HG02981 (cell line): ENCODE data around the gene GLRX.

Experiments used
- ATAC-seq: cut with Tn5 transposase; IDR thresholded peaks from one replicate; pipeline ENCODE4 v1.9.1; 2021; ENCODE audit warnings: mild to moderate bottlenecking, moderate library complexity; ENCODE audit not compliant: unreplicated experiment

Gene GLRX

GRCh38 chr5:95810305-95811125 is 12.0 kb downstream of the GLRX start:
- no peak for ATAC-seq

DNA sequence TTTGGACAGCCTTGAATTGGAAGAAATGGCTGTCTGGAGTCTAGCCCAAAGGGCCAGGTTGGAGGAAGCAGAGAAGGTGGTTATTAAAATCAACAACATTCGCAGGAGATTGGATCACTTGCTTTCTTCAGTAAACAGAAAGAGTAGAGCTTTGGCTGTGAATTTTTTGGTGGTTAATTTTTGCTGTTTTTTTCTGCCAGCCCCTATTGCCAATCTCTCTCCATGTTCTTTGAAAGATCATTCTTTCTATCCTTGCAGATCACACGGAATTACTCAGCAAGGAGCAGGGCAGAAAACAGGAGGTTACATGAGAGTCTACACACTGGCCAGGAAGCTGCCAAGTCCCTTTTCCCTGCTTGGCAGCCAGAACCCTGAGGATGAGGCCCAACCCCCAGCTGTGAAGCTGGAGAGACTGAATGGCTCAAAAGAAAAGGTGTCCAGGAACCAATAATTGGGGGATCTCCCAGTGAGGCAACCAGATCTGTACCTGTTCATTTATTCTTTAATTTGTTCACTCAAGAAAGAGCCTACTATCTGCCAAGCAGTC is 13.0 kb downstream of the GLRX start:
- ATAC-seq: no peak

GRCh38 chr5:95808686-95809413 is 13.7 kb downstream of the GLRX start:
- peak; percentile 100 for ATAC-seq

- no peak for ATAC-seq
Measured at GRCh38 chr5:95808013-95808685, 14.4 kb downstream of the GLRX start.

DNA sequence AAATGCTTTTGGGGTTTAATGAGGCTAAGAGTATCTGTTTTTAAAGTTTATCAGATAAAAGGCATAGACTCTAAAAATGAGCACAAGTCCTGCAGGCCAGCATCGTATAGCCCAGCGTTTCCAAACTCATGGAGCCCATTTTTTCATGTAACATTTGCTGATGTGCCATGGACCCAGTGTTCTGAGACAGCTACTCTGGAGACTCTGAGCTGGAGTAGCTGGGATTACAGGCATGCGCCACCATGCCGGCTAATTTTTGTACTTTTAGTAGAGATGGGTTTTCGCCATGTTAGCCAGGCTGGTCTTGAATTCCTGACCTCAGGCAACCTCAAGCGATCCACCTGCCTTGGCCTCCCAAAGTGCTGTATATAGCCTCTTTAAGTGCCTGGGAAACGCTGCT is 15.8 kb downstream of the GLRX start:
- no peak for ATAC-seq

GRCh38 chr5:95804736-95805539 is 17.6 kb downstream of the GLRX start:
- ATAC-seq: no peak

DNA sequence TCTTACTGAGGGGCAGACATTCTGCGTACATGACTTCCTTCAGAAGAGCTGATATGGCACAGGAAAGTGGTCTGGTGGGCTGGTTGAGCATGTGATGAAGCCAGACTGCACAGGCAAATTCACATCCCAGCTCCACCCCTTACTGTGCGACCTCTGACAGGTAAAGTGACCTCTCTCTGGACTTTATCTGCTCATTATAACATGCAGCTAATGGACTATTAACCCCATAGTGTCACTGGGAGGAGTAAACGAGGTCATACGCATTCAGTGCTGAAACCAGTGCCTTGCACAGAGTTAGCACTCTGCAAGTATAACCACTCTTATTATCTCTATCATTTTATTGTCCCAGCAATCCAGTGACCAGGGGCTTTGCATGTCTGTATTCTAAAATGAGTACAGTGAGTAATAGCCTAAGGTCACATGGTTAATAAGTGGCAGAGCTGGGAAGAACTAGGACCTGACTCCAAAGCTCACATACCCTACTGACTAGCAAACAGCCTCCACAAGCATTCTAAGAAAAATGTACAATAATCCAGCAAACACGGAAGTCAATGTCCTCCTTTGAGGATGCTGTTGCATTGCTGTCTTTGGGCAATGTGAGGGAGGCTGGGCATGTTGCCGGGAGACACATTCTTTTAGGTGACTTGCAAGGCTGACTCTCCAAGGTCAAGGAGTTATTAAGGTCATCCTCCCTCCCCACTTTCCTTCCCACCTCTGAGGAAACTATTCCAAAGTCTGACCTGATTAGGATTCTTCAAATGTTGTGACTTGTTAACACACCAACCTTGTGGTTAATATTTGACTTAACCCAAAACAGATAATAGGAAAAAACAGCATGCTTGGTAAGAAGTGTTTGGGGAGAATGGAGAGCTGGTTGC is 19.0 kb downstream of the GLRX start:
- no peak for ATAC-seq

DNA sequence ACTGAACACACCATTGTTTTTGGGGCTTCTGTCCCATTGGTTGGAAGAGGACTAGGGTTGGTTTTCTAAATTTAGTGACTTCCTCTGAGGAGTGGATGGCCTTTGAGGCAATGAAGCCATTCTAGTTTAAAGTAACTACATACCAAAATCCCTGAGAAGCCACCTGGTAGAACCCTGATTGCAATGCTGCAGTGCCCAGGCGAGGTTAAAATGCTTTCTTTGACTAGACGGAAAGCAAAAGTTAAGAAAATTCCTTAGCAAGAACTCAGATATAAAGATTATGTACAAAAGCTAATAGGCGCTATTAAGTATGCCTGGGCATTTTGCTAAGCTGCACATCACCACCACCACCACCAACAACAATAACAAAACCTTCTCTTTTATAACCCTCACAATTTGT is 20.6 kb downstream of the GLRX start:
- no peak for ATAC-seq

DNA sequence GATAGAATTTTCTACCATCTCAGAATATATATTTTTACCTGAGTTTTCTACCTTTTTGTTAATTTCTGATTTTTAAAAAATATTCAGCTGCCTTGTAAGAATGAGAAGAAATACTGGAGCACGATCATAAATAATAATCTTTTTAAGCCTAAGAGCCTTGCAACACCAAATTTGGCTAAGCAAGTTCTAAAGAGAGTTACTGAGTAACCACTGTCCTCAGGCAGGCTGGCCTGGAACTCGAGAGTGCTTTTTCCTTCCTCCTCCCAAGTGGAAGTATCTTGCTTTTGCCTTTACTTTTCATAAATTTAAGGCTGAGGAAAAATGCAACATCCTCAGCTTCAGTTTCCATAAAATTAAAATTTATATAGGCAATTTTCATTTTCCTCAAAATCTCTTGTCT is 21.0 kb downstream of the GLRX start:
- ATAC-seq: no peak

- ATAC-seq: no peak
Measured at GRCh38 chr5:95800553-95800952, 22.0 kb downstream of the GLRX start.

DNA sequence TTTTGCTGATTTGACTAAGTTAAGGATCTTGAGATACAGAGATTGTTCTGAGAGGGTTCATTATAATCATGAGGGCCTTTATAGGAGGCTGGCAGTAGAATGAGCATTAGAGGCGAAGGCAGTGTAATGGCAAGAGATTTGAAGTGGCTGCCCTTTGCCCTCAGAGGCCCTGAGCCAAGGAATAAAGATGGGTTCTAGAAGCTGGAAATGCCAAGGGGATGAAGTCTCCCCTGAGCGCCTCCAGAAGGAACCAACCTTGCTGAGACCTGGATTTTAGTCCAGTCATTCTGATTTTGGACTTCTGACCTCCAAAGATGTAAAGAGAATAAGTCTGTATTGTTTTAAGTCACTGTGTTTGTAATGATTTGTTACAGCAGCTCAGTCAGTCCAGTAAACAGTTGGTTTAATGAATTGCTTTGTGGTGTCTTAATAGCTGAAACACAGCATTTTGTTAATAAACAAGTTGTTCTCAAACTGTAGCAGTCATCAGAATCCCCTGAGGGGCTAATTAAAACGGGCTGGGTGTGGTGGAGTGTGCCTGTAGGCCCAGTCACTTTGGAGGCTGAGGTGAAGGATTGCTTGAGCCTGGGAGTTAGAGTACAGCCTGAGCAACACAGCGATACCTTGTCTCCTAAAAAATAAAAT is 23.2 kb downstream of the GLRX start:
- ATAC-seq: no peak

GRCh38 chr5:95798545-95798944 is 24.0 kb downstream of the GLRX start:
- no peak for ATAC-seq

- no peak for ATAC-seq
Measured at GRCh38 chr5:95798048-95798447, 24.5 kb downstream of the GLRX start.

GRCh38 chr5:95797301-95797700 is 25.2 kb downstream of the GLRX start:
- no peak for ATAC-seq

GRCh38 chr5:95794070-95794516 is 28.4 kb downstream of the GLRX start:
- no peak for ATAC-seq

DNA sequence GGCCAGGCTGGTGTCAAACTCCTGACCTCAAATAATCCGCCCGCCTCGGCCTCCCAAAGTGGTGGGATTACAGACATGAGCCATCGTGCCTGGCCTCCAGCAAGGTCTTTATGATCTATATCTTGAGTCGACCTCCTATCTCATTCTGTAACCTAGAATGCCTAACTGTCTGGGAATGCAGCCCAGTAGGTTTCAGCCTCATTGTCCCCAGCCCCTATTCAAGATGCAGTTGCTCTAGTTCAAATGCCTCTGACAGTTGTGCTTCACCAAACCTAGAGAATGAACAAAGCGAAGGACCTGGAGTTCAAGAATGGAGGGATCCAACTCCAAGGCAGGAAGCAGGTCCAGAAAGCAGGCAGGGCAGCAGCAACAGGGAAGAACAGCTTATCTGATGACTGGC is 30.8 kb downstream of the GLRX start:
- ATAC-seq: no peak

DNA sequence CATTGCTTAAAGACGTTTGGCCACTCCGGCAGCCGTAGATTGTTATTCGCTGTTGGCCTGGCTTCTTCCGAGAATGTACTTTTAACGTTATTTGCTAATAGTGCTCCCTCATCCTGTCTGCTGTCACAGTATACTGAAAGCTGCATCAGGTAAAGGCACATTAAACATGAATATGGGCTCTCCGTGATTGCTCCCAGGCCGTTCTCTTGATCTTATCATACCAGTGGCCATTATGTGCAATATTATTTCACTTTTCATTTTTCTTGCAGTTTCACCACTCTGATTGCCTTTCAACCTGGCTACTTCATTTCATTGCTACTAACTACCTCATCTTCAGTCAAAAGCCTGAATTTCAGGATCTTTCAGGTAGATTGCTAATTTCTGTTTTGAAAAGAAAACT is 34.0 kb downstream of the GLRX start:
- no peak for ATAC-seq

DNA sequence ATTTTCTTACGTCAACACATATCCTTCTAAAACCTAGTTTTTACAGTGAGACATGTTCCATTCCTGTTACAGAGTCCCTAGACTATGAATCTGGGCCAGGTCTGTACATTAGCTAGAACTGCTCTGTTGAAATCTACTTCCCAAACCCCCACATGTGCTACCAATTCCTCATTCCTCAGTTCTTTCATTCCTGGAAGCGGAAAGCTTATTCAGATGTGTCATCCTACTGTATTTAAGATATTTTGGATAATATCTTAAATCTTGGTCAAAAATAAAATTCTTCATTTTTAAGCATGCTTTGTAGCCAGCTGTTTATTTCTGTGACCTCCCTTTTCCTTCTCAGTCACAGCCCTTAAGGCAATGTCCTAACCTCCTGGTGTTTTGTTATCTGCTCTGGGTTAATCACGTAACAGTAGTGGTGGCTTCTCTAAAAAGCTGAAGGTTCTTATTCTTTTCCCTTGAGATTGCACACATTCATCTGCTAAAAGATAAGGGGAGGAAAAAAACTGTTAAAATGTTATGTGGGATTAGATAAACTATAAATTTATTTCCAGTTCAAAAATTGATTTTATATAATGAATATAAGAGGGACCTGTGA is 35.6 kb downstream of the GLRX start:
- ATAC-seq: no peak
